COLO668 (cell line): Measurements from ENCODE around the gene OR10A6.

Source experiments
- DNase-seq: peaks from one replicate; lab custom pipeline; 2025; ENCODE audit not compliant: unreplicated experiment; lab: John Stamatoyannopoulos, UW

Gene OR10A6

GRCh38 chr11:7910286-7910788 lies 20.7 kb downstream of the OR10A6 start:
- no peak for DNase-seq

GRCh38 chr11:7909585-7910285 lies 21.3 kb downstream of the OR10A6 start:
- no peak for DNase-seq

GRCh38 chr11:7907121-7907520 lies 23.9 kb downstream of the OR10A6 start:
- no peak for DNase-seq

GRCh38 chr11:7906481-7906880 lies 24.6 kb downstream of the OR10A6 start:
- no peak for DNase-seq

DNA sequence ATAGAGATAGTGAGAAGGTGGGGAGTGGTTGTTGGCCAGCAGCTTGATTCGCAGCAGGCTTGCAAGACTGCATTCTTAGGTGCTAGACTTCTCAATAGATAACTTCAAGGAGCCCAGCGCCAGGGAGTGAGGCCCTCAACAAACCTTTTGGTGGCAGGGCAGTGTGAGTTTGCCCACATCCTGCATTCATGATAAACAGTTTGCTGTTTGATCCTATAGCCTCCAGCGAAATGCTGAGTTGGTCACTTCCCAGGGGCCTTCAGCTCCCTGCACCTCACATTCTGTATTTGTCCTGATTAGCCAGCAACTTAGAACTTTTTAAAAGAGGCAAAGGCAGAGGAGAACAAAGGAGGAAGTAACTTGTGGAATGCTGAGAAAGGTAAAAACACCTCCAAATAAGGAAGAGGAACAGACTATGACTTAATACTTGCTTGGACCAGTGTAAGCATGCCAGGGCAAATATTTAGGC lies 25.1 kb downstream of the OR10A6 start:
- no peak for DNase-seq

GRCh38 chr11:7905549-7905948 lies 25.5 kb downstream of the OR10A6 start:
- no peak for DNase-seq

- no peak for DNase-seq
Measured at GRCh38 chr11:7904917-7905316, 26.2 kb downstream of the OR10A6 start.

- DNase-seq = no peak
Measured at GRCh38 chr11:7903940-7904339, 27.1 kb downstream of the OR10A6 start.

GRCh38 chr11:7901319-7901854 lies 29.7 kb downstream of the OR10A6 start:
- no peak for DNase-seq

- no peak for DNase-seq
Measured at GRCh38 chr11:7900686-7901085, 30.4 kb downstream of the OR10A6 start.

DNA sequence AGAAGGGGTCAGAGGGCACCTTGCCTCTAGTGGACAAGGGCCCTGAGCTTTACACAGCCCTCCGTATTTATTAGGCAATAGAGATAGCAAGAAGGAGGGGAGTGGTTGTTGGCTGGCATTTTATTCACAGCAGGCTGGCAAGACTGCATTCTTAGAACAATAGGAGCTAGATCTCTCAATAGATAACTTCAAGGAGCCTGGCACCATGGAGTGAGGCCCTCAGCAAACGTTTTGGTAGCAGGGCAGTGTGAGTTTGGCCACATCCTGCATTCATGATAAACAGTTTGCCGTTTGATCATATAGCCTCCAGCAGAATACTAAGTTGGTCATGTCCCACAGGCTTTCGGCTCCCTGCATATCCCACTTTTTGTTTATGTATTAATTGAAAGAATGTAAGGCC lies 31.6 kb downstream of the OR10A6 start:
- DNase-seq = no peak

DNA sequence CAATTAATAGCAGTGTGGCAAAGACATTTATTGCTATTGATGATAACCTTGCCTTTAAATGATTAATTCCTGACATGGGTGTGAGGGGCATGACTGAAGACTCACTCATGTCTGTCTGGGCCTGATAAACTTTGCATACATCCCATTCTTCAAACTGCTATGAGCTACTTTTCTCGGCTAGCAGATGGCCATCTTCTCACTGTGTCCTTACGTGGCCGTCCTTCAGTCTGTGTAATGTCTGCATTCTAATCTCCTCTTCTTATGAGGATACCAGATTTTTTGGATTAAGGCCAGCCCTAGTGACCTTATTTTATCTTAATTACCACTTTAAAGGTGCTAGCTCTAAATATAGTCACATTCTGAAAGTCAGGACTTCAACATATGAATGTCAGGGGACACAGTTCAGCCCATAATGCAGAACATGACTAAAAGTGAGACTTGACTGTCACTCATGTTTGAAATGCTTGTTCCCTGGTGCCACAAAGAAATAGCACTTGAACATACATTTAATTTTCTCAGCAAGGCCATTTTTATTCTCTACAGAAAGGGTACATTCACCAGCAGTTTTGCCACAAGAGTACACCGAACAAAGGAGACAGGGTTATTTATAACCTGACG lies 32.3 kb downstream of the OR10A6 start:
- no peak for DNase-seq

DNA sequence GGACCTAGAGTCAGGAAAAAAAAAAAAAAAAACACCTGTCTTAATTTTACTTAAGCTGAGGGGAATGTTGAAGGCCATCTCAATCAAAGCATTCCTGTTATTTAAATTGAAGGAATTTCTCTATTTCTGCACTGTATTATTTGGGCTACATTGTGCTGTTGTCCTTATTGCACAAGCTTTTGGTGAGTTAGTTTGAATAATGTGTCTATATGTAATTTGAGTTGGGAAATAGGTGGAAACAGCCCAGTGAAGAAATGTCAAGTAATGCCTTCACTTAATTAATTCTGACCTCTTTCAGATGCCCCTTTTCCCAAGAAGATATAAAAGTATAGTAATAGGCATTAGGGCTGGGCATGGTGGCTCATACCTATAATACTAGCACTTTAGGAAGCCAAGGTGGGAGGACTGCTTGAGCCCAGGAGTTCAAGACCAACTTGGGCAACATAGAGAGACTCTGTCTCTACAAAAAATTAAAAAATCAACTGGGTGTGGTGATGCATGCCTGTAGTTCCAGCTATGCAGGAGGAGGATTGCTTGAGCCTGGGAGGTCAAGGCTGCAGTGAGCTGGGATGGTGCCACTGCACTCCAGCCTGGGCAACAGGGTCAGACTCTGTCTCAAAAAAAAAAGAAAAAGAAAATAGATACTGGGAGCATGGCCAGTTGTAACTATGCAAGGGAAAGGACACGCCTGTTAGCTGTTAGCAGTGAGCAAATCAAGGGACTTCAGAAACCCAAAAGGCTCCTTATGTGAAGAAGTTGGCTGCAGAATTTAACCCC lies 34.9 kb downstream of the OR10A6 start:
- DNase-seq = no peak

DNA sequence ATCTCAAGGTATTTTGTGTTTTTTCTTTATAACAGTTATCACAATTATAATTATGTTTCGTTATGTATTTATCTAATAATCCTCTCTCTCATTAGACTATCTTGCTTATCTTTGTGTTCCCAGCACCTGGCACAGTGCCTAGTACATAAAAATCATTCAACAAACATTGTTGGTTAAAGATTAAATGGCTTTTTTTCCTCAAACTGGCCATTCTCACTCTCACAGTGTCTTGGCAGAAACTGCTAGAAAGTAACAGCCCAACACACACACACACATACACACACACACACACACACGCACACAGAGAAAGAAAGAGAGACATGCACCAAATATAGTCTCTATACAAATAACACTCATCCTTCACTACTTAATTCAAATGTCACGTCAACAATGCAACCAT lies 36.8 kb downstream of the OR10A6 start:
- no peak for DNase-seq

GRCh38 chr11:7893796-7894195 lies 37.3 kb downstream of the OR10A6 start:
- DNase-seq = no peak

DNA sequence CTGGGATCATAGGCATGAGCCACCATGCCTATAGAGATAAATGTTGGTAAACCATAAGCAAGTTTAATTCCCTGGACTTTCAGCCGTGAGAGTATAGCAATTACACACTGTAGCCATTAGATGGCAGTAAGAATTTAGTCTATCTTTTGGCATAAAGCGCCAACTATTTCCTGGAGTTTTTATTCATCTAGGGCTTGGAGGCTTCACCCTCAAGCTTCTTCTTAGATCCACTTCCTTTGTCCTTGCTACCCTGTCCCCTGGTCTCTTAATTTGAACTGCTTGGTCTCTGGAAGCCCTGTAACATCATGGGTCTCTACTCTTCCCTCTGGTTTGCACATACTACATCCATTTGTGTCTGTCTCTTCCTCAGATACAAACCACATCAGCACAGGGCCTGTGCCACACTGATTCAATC lies 38.2 kb downstream of the OR10A6 start:
- peak; percentile 3 for DNase-seq

- no peak for DNase-seq
Measured at GRCh38 chr11:7892059-7892699, 38.9 kb downstream of the OR10A6 start.

- no peak for DNase-seq
Measured at GRCh38 chr11:7890417-7891172, 40.5 kb downstream of the OR10A6 start.

- DNase-seq = no peak
Measured at GRCh38 chr11:7889985-7890384, 41.1 kb downstream of the OR10A6 start.

DNA sequence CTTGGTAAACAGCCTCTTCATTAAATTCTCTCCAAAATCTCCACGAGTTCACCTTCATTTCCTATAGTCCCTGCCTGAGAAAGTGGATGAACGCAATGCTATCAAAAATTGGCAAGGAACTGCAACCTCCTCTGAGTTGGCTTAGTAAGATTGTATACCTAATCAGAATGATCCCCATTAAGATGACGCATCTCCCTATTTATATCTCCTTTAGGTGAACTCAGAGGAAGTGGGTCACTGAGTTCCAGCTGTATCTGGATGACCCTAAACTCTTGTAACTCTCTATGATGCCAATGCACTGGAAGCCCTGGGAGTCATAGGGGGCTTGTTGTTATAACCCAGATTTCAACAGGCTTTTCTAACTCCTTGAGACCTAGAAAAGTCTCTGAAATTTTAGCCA lies 48.2 kb downstream of the OR10A6 start:
- no peak for DNase-seq
